ENCODE data around the gene SLC22A16. TPM values are rescaled to one million over a fixed set of nuclear protein-coding genes. Genes with fewer than 3 reads are reported as not detected.

SLC22A16 gene, protein sequence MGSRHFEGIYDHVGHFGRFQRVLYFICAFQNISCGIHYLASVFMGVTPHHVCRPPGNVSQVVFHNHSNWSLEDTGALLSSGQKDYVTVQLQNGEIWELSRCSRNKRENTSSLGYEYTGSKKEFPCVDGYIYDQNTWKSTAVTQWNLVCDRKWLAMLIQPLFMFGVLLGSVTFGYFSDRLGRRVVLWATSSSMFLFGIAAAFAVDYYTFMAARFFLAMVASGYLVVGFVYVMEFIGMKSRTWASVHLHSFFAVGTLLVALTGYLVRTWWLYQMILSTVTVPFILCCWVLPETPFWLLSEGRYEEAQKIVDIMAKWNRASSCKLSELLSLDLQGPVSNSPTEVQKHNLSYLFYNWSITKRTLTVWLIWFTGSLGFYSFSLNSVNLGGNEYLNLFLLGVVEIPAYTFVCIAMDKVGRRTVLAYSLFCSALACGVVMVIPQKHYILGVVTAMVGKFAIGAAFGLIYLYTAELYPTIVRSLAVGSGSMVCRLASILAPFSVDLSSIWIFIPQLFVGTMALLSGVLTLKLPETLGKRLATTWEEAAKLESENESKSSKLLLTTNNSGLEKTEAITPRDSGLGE
- total RNA-seq, result not detected

DNA sequence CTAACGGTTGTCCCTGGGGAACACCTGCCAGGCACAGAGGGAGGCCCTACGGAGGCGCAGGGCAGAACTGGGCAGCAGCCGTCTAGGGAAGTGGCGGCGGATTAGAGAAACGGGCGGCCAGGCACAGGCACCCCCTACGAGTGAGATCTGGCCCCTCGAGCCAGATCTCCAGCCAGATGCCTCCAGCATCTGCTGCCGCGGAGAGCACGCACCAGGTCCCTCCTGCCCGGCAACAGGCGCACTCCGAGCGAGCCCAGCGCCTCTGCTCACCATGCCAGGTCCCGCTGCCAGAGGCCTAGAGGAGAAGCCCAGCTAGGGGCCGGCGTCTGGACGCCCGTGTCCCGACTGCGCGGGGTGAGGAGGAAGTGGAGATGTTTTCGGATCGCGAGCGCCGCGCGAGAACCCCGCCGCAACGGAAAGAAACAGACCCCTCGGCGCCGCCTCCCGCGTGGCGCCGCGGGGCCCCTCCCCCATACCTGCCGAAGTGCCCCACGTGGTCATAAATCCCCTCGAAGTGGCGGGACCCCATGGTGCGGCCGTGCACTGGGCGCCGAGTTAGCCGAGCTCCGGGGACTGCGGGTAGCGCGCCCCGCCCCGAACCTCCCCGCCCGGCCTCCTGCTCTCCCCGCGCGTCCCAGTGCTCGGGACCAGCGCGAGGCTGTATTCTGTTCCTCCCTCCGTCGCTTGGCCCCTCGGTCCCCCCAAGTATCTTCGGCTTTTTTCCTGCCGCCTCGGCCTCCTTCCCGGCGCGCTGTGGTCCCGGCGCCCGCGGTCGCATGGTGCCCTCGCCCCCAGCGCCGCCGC is at the start of gene SLC22A16:
Gene SLC22A16 (minus strand): TSS at position 568 of the 804 bp plus-strand sequence. CDS start 39 bp downstream, at position 529.
- TF ChIP-seq POLR2A (IDR thresholded peaks at IDR 0.05), result no peak
- TF ChIP-seq, protein P1, sequence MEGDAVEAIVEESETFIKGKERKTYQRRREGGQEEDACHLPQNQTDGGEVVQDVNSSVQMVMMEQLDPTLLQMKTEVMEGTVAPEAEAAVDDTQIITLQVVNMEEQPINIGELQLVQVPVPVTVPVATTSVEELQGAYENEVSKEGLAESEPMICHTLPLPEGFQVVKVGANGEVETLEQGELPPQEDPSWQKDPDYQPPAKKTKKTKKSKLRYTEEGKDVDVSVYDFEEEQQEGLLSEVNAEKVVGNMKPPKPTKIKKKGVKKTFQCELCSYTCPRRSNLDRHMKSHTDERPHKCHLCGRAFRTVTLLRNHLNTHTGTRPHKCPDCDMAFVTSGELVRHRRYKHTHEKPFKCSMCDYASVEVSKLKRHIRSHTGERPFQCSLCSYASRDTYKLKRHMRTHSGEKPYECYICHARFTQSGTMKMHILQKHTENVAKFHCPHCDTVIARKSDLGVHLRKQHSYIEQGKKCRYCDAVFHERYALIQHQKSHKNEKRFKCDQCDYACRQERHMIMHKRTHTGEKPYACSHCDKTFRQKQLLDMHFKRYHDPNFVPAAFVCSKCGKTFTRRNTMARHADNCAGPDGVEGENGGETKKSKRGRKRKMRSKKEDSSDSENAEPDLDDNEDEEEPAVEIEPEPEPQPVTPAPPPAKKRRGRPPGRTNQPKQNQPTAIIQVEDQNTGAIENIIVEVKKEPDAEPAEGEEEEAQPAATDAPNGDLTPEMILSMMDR (IDR thresholded peaks at IDR 0.05 in 4 of 5, conservative IDR thresholded peaks at IDR 0.05 in 1 of 5), result no peak
- in situ Hi-C loops (cut with MboI; ENCODE audit: low sequenced_read_pairs in 4 of 4), result no loop called here

DNA sequence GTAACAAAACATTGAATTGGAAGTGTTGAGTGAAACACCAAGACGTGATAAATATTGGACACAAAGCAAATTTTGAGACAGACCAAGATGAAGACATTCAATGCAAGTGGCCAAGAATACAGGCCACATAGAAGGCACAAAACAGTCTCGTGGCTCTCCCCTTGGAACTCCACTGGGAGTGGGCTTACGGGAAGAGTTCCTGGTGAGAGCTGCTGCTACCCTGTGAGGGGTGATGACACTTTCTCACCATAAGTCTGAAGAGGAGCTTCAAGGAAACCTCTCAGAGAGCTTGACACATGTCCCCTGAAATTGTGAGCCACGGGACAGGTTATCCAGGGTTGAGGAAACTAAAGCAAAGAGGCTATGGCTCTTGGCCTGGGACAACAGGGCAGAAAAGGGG is 48.6 kb upstream of the SLC22A16 start:
- Histone ChIP-seq H3K9me3 (no peaks in the 10 kb centered on the region), H3K4me1 (peaks cover 0 to 3% of the 10 kb centered on the region in 2 donors), H3K4me3 (no peak overlapping the region), H3K27me3 (no peaks in the 10 kb centered on the region), H3K36me3 (no peaks in the 10 kb centered on the region), H3K27ac (no peak overlapping the region)
- in situ Hi-C loops (cut with MboI; ENCODE audit: low sequenced_read_pairs in 4 of 4) (loop anchor here in 3 of 4 donors (10.0 to 25.0 kb wide), 5 partner anchors 150 to 687 kb away; no protein-coding TSS in a partner anchor), intact Hi-C loops (cut with DNase I; ENCODE audit: low total_unique reads) (loop anchor here (5.0 kb wide), 1 partner anchor 157 kb away; no protein-coding TSS in a partner anchor)
- ATAC-seq (no peak), DNase-seq (no peak)
- TF ChIP-seq POLR2A (IDR thresholded peaks at IDR 0.05), result no peak
- TF ChIP-seq, protein P1 (IDR thresholded peaks at IDR 0.05 in 4 of 5, conservative IDR thresholded peaks at IDR 0.05 in 1 of 5), result no peak

More for the DNA sequence above, at the start of gene SLC22A16:
- no peak for ATAC-seq
- H3K9me3 ChIP-seq, result no peaks in the 10 kb centered on the region
- peak within 1 kb of the TSS; percentile 13 to 32 (median 23) for H3K4me3 ChIP-seq
- no peak within 1 kb of the TSS for H3K27ac ChIP-seq
- intact Hi-C loops (cut with DNase I; ENCODE audit: low total_unique reads), result no loop called here
- H3K4me1 ChIP-seq, result no peaks in the 10 kb centered on the region
- DNase-seq, result no peak
- no peaks in the 10 kb centered on the region for H3K36me3 ChIP-seq
- peaks cover 5 to 22% (median 16%) of the 10 kb centered on the region in 3 donors for H3K27me3 ChIP-seq

DNA sequence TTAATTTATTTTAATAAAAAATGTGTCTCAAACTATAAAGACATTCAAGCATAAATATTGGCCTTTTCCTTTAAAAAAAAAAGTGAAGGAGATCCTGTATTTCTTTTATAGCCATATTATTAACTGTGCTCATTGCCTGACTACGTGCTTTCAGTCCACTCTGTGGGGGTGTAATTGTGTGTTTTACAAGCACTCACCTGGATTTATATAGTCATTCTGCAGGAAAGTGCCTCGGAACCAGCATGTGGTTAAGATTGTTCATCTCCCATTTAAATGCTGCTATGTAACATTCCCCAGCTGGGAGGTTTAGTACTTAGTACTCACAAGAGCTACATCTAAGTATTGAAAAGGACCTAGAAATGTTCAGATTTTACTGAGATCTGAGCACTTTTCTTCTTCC is 47.9 kb upstream of the SLC22A16 start:
- no peak for DNase-seq
- intact Hi-C loops (cut with DNase I; ENCODE audit: low total_unique reads) (no loop called here), in situ Hi-C loops (cut with MboI; ENCODE audit: low sequenced_read_pairs in 4 of 4) (loop anchor here (5.0 to 10.0 kb wide), 4 partner anchors 150 to 428 kb away; no protein-coding TSS in a partner anchor)
- no peak overlapping the region for H3K4me3 ChIP-seq
- H3K27ac ChIP-seq, result no peak overlapping the region
- H3K27me3 ChIP-seq, result no peaks in the 10 kb centered on the region
- TF ChIP-seq POLR2A (IDR thresholded peaks at IDR 0.05), result no peak
- TF ChIP-seq, protein P1 (IDR thresholded peaks at IDR 0.05 in 4 of 5, conservative IDR thresholded peaks at IDR 0.05 in 1 of 5), result no peak
- no peaks in the 10 kb centered on the region for H3K9me3 ChIP-seq
- ATAC-seq, result no peak
- no peaks in the 10 kb centered on the region for H3K36me3 ChIP-seq
- peaks cover 0 to 3% of the 10 kb centered on the region in 2 donors for H3K4me1 ChIP-seq

DNA sequence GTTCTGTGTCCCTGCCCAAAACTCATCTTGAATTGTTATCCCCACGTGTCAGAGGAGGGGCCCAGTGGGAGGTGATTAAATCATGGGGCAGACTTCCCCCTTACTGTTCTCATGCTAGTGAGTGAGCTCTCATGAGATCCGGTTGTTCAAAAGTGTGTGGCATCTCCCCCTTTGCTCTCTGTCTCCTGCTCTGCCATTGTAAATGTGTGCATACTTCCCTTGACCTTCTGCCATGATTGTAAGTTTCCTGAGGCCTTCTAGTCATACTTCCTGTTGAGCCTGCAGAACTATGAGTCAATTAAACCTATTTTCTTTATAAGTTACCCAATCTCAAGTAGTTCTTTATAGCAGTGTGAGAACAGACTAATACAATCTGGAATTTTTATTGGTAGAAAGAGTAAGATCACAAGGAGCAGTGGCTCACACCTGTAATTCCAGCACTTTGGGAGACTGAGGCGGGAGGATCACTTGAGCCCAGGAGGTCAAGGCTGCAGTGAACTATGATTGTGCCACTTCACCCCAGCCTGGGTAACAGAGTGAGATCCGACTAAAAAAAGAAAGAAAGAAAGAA is 47.1 kb upstream of the SLC22A16 start:
- Histone ChIP-seq H3K27ac (no peak overlapping the region), H3K36me3 (no peaks in the 10 kb centered on the region), H3K9me3 (no peaks in the 10 kb centered on the region), H3K4me3 (no peak overlapping the region), H3K4me1 (peaks cover 0 to 3% of the 10 kb centered on the region in 2 donors), H3K27me3 (no peaks in the 10 kb centered on the region)
- TF ChIP-seq, protein P1 (IDR thresholded peaks at IDR 0.05 in 4 of 5, conservative IDR thresholded peaks at IDR 0.05 in 1 of 5), result no peak
- no peak for TF ChIP-seq POLR2A (IDR thresholded peaks at IDR 0.05)
- no peak for DNase-seq
- intact Hi-C loops (cut with DNase I; ENCODE audit: low total_unique reads) (no loop called here), in situ Hi-C loops (cut with MboI; ENCODE audit: low sequenced_read_pairs in 4 of 4) (loop anchor here (5.0 to 10.0 kb wide), 4 partner anchors 151 to 429 kb away; no protein-coding TSS in a partner anchor)
- no peak for ATAC-seq

Data from gastrocnemius medialis (tissue), 4 donors.